COLO668 (cell line): ENCODE measurements around the gene CCDC120.

Experiments
- DNase-seq: peaks from one replicate; lab custom pipeline; 2025; ENCODE audit not compliant: unreplicated experiment; lab: John Stamatoyannopoulos, UW

Gene CCDC120

GRCh38 chrX:49058794-49059193, at the start of gene CCDC120:
CCDC120 (plus strand) TSS chrX:49058999; CDS start chrX:49062042, 3,043 bp downstream.
- peak; percentile 55 for DNase-seq

GRCh38 chrX:49019050-49019449, 39.7 kb upstream of the CCDC120 start:
- DNase-seq: no peak

- no peak for DNase-seq
Observed at GRCh38 chrX:49019599-49020249, 39.1 kb upstream of the CCDC120 start.

GRCh38 chrX:49029876-49030275, 28.9 kb upstream of the CCDC120 start:
- peak; percentile 0 for DNase-seq

- DNase-seq: no peak
Observed at GRCh38 chrX:49030283-49030682, 28.5 kb upstream of the CCDC120 start.

GRCh38 chrX:49037883-49038475, 20.8 kb upstream of the CCDC120 start:
- DNase-seq: no peak

GRCh38 chrX:49039598-49040375, 19.0 kb upstream of the CCDC120 start:
- DNase-seq: peak; percentile 50

GRCh38 chrX:49040376-49040955, 18.3 kb upstream of the CCDC120 start:
- DNase-seq: no peak

GRCh38 chrX:49041744-49042580, 16.8 kb upstream of the CCDC120 start:
- DNase-seq: peak; percentile 5

- no peak for DNase-seq
Observed at GRCh38 chrX:49042581-49043219, 16.1 kb upstream of the CCDC120 start.

- DNase-seq: peak; percentile 98
Observed at GRCh38 chrX:49043220-49043986, 15.4 kb upstream of the CCDC120 start, which contains the start of gene TFE3. TFE3 (minus strand) TSS chrX:49043357; CDS start chrX:49043226, 131 bp downstream.

GRCh38 chrX:49043987-49044281, 14.9 kb upstream of the CCDC120 start:
- no peak for DNase-seq

GRCh38 chrX:49053223-49054072, 5.4 kb upstream of the CCDC120 start:
- peak; percentile 49 for DNase-seq

GRCh38 chrX:49054073-49054762, 4.6 kb upstream of the CCDC120 start:
- DNase-seq: no peak

- peak; percentile 38 for DNase-seq
Observed at GRCh38 chrX:49059201-49059600, 402 bp downstream of the CCDC120 start.

- DNase-seq: peak; percentile 37
Observed at GRCh38 chrX:49059681-49060085, 884 bp downstream of the CCDC120 start.

- peak; percentile 74 for DNase-seq
Observed at GRCh38 chrX:49060914-49061313, 2.1 kb downstream of the CCDC120 start.

GRCh38 chrX:49061490-49061889, 2.7 kb downstream of the CCDC120 start:
- no peak for DNase-seq
